HepG2 (cell line): ENCODE measurements around the gene KRTAP19-1. TPM values are rescaled to one million over a fixed set of nuclear protein-coding genes. Genes with fewer than 3 reads are reported as not detected.

Experiments
- ATAC-seq: fragments of 200-7000 bp; cut with Tn5 transposase; 3 replicates; pipeline ENCODE4 v1.9.1; 2020; ENCODE audit warnings: mild to moderate bottlenecking, moderate library complexity
- BruUV-seq: library from RNA; stranded (reverse); fragments of 400-500 nt; replicated peaks from 2 replicates; lab custom pipeline; 2021; lab: Mats Ljungman, UMichigan
- CTCF ChIA-PET: fragments of 300-600 bp; formaldehyde crosslinking; extraction: SDS; loops from one replicate; lab custom pipeline; 2021; ENCODE audit warnings: low total read pairs, inconsistent platforms, low intra/inter-chr PET ratio; lab: Yijun Ruan, JAX
- POLR2A ChIA-PET: fragments of 350-600 bp; sonication (Branson Sonifier 250); formaldehyde crosslinking; loops from one replicate; lab custom pipeline; 2020; ENCODE audit warnings: antibody characterized with exemption, inconsistent platforms; lab: Yijun Ruan, JAX
- DNase-seq: peaks from one replicate; pipeline ENCODE4 v3.0.0-alpha.2; 2015; ENCODE audit warnings: low spot score
- FAIRE-seq: peaks from 3 replicates; lab custom pipeline; 2011; peaks lifted over from hg19 to GRCh38; lab: Jason Lieb, UNC
- H2AFZ ChIP-seq: one replicate; pipeline ENCODE4 v1.6.1; 2011; ENCODE audit warnings: low read length, inconsistent platforms
- H3K27ac ChIP-seq: fragments of 300-600 bp; 3 replicates; pipeline ENCODE4 v1.8.0; 2011; ENCODE audit warnings: mixed run types, mild to moderate bottlenecking, mixed read lengths, low read length, inconsistent platforms; ENCODE audit not compliant: insufficient read depth; ENCODE audit errors: extremely low read length
- H3K27me3 ChIP-seq, 2 experiments: fragments of 200-600 bp in 1 of 2; 2 replicates in 1 of 2; 3 replicates in 1 of 2; pipeline versions ENCODE4 v1.6.0 to v1.8.0; 2011; ENCODE audit warnings: low read length in 2 of 2, mild to moderate bottlenecking in 2 of 2, moderate library complexity in 2 of 2, inconsistent platforms in 1 of 2; ENCODE audit not compliant: insufficient read depth in 2 of 2, control insufficient read depth in 1 of 2
- H3K36me3 ChIP-seq, 2 experiments: fragments of 200-600 bp in 1 of 2; replicated peaks in 1 of 2; 2 replicates in 1 of 2; 3 replicates in 1 of 2; pipeline versions ENCODE4 v1.5.1 to v1.8.0; 2011; ENCODE audit warnings: low read length in 2 of 2, inconsistent platforms in 1 of 2; ENCODE audit not compliant: insufficient read depth in 2 of 2, control insufficient read depth in 1 of 2
- H3K4me1 ChIP-seq: 2 replicates; pipeline ENCODE4 v1.5.1; 2012; ENCODE audit warnings: low read length, inconsistent platforms; ENCODE audit not compliant: insufficient read depth
- H3K4me2 ChIP-seq: 2 replicates; pipeline ENCODE4 v1.6.0; 2011; ENCODE audit warnings: low read depth, low read length, inconsistent platforms
- H3K4me3 ChIP-seq, 3 experiments: fragments of 200-600 bp in 1 of 3; sonication (generic), shearing (Covaris generic) in 1 of 3; replicated peaks in 1 of 3; 2 replicates each; pipeline ENCODE4 v1.5.1; 2011 to 2016; ENCODE audit warnings: low read length in 3 of 3, inconsistent platforms in 2 of 3, low read depth in 2 of 3, mild to moderate bottlenecking in 2 of 3, control low read depth in 1 of 3, mixed read lengths in 1 of 3; ENCODE audit not compliant: insufficient read depth in 1 of 3
- H3K79me2 ChIP-seq: one replicate; pipeline ENCODE4 v1.6.1; 2011; ENCODE audit warnings: low read length, inconsistent platforms; ENCODE audit not compliant: insufficient read depth
- H3K9ac ChIP-seq: 2 replicates; pipeline ENCODE4 v1.6.0; 2011; ENCODE audit warnings: mild to moderate bottlenecking, low read depth, low read length, inconsistent platforms; ENCODE audit not compliant: insufficient read depth
- H3K9me3 ChIP-seq: 2 replicates; pipeline ENCODE4 v1.5.1; 2012; ENCODE audit warnings: mild to moderate bottlenecking, low read length
- H4K20me1 ChIP-seq: 2 replicates; pipeline ENCODE4 v1.6.0; 2011; ENCODE audit warnings: inconsistent platforms, mild to moderate bottlenecking, low read length, moderate library complexity; ENCODE audit not compliant: insufficient read depth
- CBX2 ChIP-seq, 2 experiments: fragments of 200-600 bp in 1 of 2; sonication (generic); formaldehyde crosslinking in 1 of 2; IDR thresholded peaks; 2 replicates each; pipeline versions ENCODE4 v1.7.0 to v1.8.1; 2018 to 2022; ENCODE audit warnings: low read depth in 2 of 2, low read length in 1 of 2, mild to moderate bottlenecking in 1 of 2, missing genetic modification reagents in 1 of 2
- MAFF ChIP-seq: IDR thresholded peaks from 2 replicates; pipeline ENCODE4 v1.6.1; 2011; ENCODE audit warnings: low read depth, low read length, improper control_type of control experiment
- MAFK ChIP-seq, 2 experiments: IDR thresholded peaks in 1 of 2; conservative IDR thresholded peaks in 1 of 2; 2 replicates each; pipeline ENCODE4 v1.6.1; 2011; ENCODE audit warnings: improper control_type of control experiment in 2 of 2, low read length in 2 of 2
- MED1 ChIP-seq: sonication (generic); formaldehyde crosslinking; IDR thresholded peaks from 2 replicates; pipeline ENCODE4 v1.4.0; 2020; ENCODE audit warnings: missing genetic modification reagents
- PRDM15 ChIP-seq: sonication (generic); formaldehyde crosslinking; IDR thresholded peaks from 2 replicates; pipeline ENCODE4 v1.4.0; 2020; ENCODE audit warnings: missing genetic modification reagents
- SALL1 ChIP-seq: sonication (generic); formaldehyde crosslinking; IDR thresholded peaks from 2 replicates; pipeline ENCODE4 v1.8.0; 2022; ENCODE audit warnings: mild to moderate bottlenecking, missing genetic modification reagents
- ZNF383 ChIP-seq: sonication (generic); formaldehyde crosslinking; IDR thresholded peaks from 2 replicates; pipeline ENCODE4 v1.4.0; 2020; ENCODE audit warnings: missing genetic modification reagents, mild to moderate bottlenecking, borderline replicate concordance
- ZNF468 ChIP-seq: sonication (generic); formaldehyde crosslinking; IDR thresholded peaks from 2 replicates; pipeline ENCODE4 v1.8.0; 2022; ENCODE audit warnings: mild to moderate bottlenecking, moderate library complexity, missing genetic modification reagents
- WGBS: methylation state at CpG from one replicate; pipeline ENCODE4 v1.1.6; 2017; ENCODE audit warnings: low lambda C conversion rate; 5-methylcytosine and 5-hydroxymethylcytosine counted together
- in situ Hi-C: cut with HindIII; loops from 2 replicates; pipeline ENCODE4 v1.10.0; 2017; ENCODE audit warnings: low pct_unique_long_range_greater_than_20kb; ENCODE audit not compliant: extremely low pct_ligation_motif_present
- intact Hi-C: fragments of 100-400 bp; cut with micrococcal nuclease; formaldehyde crosslinking; loops from one replicate; pipeline ENCODE4 v1.10.0; 2022; ENCODE audit not compliant: unreplicated experiment
- polyA plus RNA-seq, 8 experiments: library from polyadenylated mRNA; depleted of rRNA in 3 of 8; stranded (reverse) in 7 of 8; unstranded in 1 of 8; fragments of >200 nt; fragmentation: Illumina TruSeq in 4 of 8; extraction: Trizol in 4 of 8; gene quantifications; 2 replicates each; pipeline versions ENCODE4 v1.2.1 to v1.2.3, GENCODE V29; 2011 to 2016; ENCODE audit warnings: low read depth in 4 of 8, missing spikeins in 1 of 8, mixed read lengths in 1 of 8; ENCODE audit not compliant: insufficient read depth in 1 of 8
- total RNA-seq, 5 experiments: library from RNA; depleted of rRNA; stranded (reverse); fragments of >200 nt; fragmentation: Illumina TruSeq; extraction: Trizol; gene quantifications; 2 replicates each; pipeline ENCODE4 v1.2.3, GENCODE V29; 2016; ENCODE audit warnings: low read depth in 1 of 5
- TF ChIP-seq, protein P1 (sequence below): sonication (generic); formaldehyde crosslinking; IDR thresholded peaks from 2 replicates; pipeline ENCODE4 v1.4.0; 2020; ENCODE audit warnings: missing genetic modification reagents, mild to moderate bottlenecking, borderline replicate concordance

Gene KRTAP19-1
- total and polyA plus RNA-seq, 2 of the 13 experiments (the other 11 are each of a cell fraction or from before 2014, with no cell fraction given), result not detected

GRCh38 chr21:30463713-30464112 lies 16.5 kb downstream of the KRTAP19-1 start (continued):
- no peak for TF ChIP-seq CBX2 (IDR thresholded peaks at IDR 0.05; ENCODE audit: low read depth, low read length)
- TF ChIP-seq CBX2 (CRISPR knock-in tag; IDR thresholded peaks at IDR 0.05; ENCODE audit: low read depth), result no peak
- TF ChIP-seq MAFF, result peak; percentile 80; the same call in 1 of the 2 replicates
- no peak for TF ChIP-seq PRDM15 (CRISPR knock-in tag)

DNA sequence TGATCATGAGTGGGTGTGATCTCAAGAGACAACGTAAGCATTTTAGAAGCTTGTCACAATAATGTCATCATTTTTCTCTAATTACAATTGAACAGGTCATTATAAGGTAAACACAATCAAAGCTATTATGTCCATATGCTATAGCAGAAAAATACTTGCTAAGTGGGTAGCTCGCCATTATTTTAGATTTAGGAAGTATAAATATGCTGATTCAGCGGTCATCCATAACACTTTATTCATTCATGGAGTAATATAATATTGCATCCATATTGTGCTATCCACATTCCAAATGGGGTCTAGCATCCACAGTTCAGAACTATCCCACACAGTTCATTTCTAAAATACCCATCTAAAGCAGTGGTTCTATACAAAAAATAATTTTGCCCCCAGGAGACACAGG lies 31.7 kb downstream of the KRTAP19-1 start:
- in situ Hi-C loops, result no loop called here

More for the DNA sequence above, 31.7 kb downstream of the KRTAP19-1 start:
- TF ChIP-seq ZNF468 (CRISPR knock-in tag), result no peak
- peak; percentile 67 for TF ChIP-seq MAFF
- TF ChIP-seq ZNF383 (CRISPR knock-in tag), result no peak
- no peak for TF ChIP-seq MED1 (CRISPR knock-in tag)
- no peak for TF ChIP-seq SALL1 (CRISPR knock-in tag)
- peak in 1 of 2 experiments; percentile 70; a peak in 2 of 4 replicates for TF ChIP-seq MAFK (conservative IDR thresholded peaks at IDR 0.05 in 1 of 2, IDR thresholded peaks at IDR 0.05 in 1 of 2; ENCODE audit: low read length in 2 of 2)
- TF ChIP-seq, protein P1, sequence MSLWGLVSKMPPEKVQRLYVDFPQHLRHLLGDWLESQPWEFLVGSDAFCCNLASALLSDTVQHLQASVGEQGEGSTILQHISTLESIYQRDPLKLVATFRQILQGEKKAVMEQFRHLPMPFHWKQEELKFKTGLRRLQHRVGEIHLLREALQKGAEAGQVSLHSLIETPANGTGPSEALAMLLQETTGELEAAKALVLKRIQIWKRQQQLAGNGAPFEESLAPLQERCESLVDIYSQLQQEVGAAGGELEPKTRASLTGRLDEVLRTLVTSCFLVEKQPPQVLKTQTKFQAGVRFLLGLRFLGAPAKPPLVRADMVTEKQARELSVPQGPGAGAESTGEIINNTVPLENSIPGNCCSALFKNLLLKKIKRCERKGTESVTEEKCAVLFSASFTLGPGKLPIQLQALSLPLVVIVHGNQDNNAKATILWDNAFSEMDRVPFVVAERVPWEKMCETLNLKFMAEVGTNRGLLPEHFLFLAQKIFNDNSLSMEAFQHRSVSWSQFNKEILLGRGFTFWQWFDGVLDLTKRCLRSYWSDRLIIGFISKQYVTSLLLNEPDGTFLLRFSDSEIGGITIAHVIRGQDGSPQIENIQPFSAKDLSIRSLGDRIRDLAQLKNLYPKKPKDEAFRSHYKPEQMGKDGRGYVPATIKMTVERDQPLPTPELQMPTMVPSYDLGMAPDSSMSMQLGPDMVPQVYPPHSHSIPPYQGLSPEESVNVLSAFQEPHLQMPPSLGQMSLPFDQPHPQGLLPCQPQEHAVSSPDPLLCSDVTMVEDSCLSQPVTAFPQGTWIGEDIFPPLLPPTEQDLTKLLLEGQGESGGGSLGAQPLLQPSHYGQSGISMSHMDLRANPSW, result no peak
- TF ChIP-seq, all 625 proteins: peak for 2
- Histone ChIP-seq H3K9ac (no peak overlapping the region), H3K4me2 (no peak overlapping the region), H3K36me3 (no peaks in the 10 kb centered on the region), H2AFZ (no peak overlapping the region), H3K9me3 (peaks cover 84% of the 10 kb centered on the region), H3K27me3 (no peaks in the 10 kb centered on the region), H3K79me2 (no peaks in the 10 kb centered on the region), H3K4me3 (no peak overlapping the region), H3K4me1 (no peaks in the 10 kb centered on the region), H4K20me1 (no peaks in the 10 kb centered on the region), H3K27ac (no peak overlapping the region)
- BruUV-seq, result no TSS peak
- FAIRE-seq (no peak), ATAC-seq (no peak), DNase-seq (no peak)
- ChIA-PET CTCF (no interaction called here), POLR2A (no interaction called here)
- 4% methylated on average over 3 of the region's 3 CpGs for WGBS
- intact Hi-C loops, result no loop called here
